GM18858 (cell line): ENCODE measurements around the gene LANCL3.
A peak's percentile ranks its signal among the peaks of the same experiment; 100 is the strongest.
"Not testable (repeated sequence)": the region's sequence is repeated elsewhere in the genome, so short reads cannot be mapped to it uniquely, and the experiment has no call there.

ENCODE experiments used
- ATAC-seq: cut with Tn5 transposase; IDR thresholded peaks from one replicate; pipeline ENCODE4 v1.9.1; 2021; ENCODE audit not compliant: unreplicated experiment

The LANCL3 gene

GRCh38 chrX:37609727-37610126 lies 38.3 kb downstream of the LANCL3 start:
- ATAC-seq, result no peak

GRCh38 chrX:37613933-37614332 lies 42.5 kb downstream of the LANCL3 start:
- ATAC-seq, result no peak

GRCh38 chrX:37627602-37628001 lies 56.1 kb downstream of the LANCL3 start:
- no peak for ATAC-seq

- ATAC-seq, result no peak
These were observed 66.6 kb downstream of the LANCL3 start for GRCh38 chrX:37638047-37638446.

GRCh38 chrX:37640142-37640541 lies 68.7 kb downstream of the LANCL3 start:
- ATAC-seq, result no peak

GRCh38 chrX:37641859-37642258 lies 70.4 kb downstream of the LANCL3 start:
- no peak for ATAC-seq

- no peak for ATAC-seq
These were observed 73.2 kb downstream of the LANCL3 start for GRCh38 chrX:37644381-37645305.

GRCh38 chrX:37646254-37646653 lies 74.8 kb downstream of the LANCL3 start:
- ATAC-seq, result no peak

- not testable (repeated sequence) for ATAC-seq
These were observed 79.4 kb downstream of the LANCL3 start for GRCh38 chrX:37650879-37651278.

- ATAC-seq, result no peak
These were observed 80.5 kb downstream of the LANCL3 start for GRCh38 chrX:37651921-37652452.

- ATAC-seq, result no peak
These were observed 81.2 kb downstream of the LANCL3 start for GRCh38 chrX:37652589-37653231.

GRCh38 chrX:37653397-37654085 lies 82.1 kb downstream of the LANCL3 start:
- no peak for ATAC-seq

GRCh38 chrX:37658343-37659030 lies 87.0 kb downstream of the LANCL3 start:
- no peak for ATAC-seq

GRCh38 chrX:37659047-37659446 lies 87.6 kb downstream of the LANCL3 start:
- no peak for ATAC-seq

- no peak for ATAC-seq
These were observed 90.7 kb downstream of the LANCL3 start for GRCh38 chrX:37662181-37662580.

- no peak for ATAC-seq
These were observed 95.1 kb downstream of the LANCL3 start for GRCh38 chrX:37666516-37666915.

GRCh38 chrX:37667141-37667540 lies 95.7 kb downstream of the LANCL3 start:
- ATAC-seq, result no peak

GRCh38 chrX:37672563-37672962 lies 101.1 kb downstream of the LANCL3 start:
- no peak for ATAC-seq

- ATAC-seq, result no peak
These were observed 105.3 kb downstream of the LANCL3 start for GRCh38 chrX:37676811-37677210.

GRCh38 chrX:37677243-37677642 lies 105.8 kb downstream of the LANCL3 start:
- ATAC-seq, result peak; percentile 9

- peak; percentile 85 for ATAC-seq
These were observed 106.3 kb downstream of the LANCL3 start for GRCh38 chrX:37677765-37678164.
